H7 (cell line): ENCODE measurements around the gene PIGBOS1. TPM values are rescaled to one million over a fixed set of nuclear protein-coding genes. Genes with fewer than 3 reads are reported as not detected.

Experiments
- total RNA-seq: library from RNA; depleted of rRNA; stranded (reverse); fragments of >200 nt; shearing (Covaris generic); gene quantifications from 2 replicates; pipeline ENCODE4 v1.2.3, GENCODE V29; 2014; rRNA removed

PIGBOS1 gene
- total RNA-seq, 1 experiment from 2014 or later, result 20.1 TPM

Other genes with a start within 250 kb of the PIGBOS1 start
- 106 and 117 TPM in 2 replicates for gene RSL24D1, start 122.2 kb downstream of the PIGBOS1 start, total RNA-seq
- gene RAB27A, start 29.3 kb downstream of the PIGBOS1 start, total RNA-seq, result 0.90 and 1.5 TPM in 2 replicates
- gene PIGB, start 99 bp upstream of the PIGBOS1 start, total RNA-seq, result 7.1 and 10.1 TPM in 2 replicates
- 14.3 and 23.8 TPM in 2 replicates for gene CCPG1, start 89.2 kb upstream of the PIGBOS1 start, total RNA-seq
- 1.5 and 3.1 TPM in 2 replicates for gene PIERCE2, start 89.4 kb upstream of the PIGBOS1 start, total RNA-seq
- 0.48 and 1.1 TPM in 2 replicates for gene DNAAF4, start 189.1 kb upstream of the PIGBOS1 start, total RNA-seq